MG63 (cell line): ENCODE data around the gene HOXA1. TPM values are rescaled to one million over a fixed set of nuclear protein-coding genes. Genes with fewer than 3 reads are reported as not detected.

Source experiments
- DNase-seq: peaks from one replicate; pipeline ENCODE4 v3.0.0-alpha.2; 2020
- H3K27me3 ChIP-seq: fragments of 250-450 bp; sonication (Bioruptor Pico); 2 replicates; pipeline ENCODE4 v1.5.1; 2020; ENCODE audit warnings: mild to moderate bottlenecking, moderate library complexity
- H3K36me3 ChIP-seq: fragments of 250-450 bp; sonication (Bioruptor Pico); 2 replicates; pipeline ENCODE4 v1.5.1; 2020; ENCODE audit warnings: mild to moderate bottlenecking, moderate library complexity
- H3K4me3 ChIP-seq: fragments of 250-450 bp; sonication (Bioruptor Pico); 2 replicates; pipeline ENCODE4 v1.5.1; 2020; ENCODE audit warnings: mild to moderate bottlenecking, moderate library complexity
- H3K9me3 ChIP-seq: fragments of 250-450 bp; sonication (Bioruptor Pico); 2 replicates; pipeline ENCODE4 v1.5.1; 2020; ENCODE audit warnings: mild to moderate bottlenecking, moderate library complexity
- total RNA-seq: library from RNA; depleted of rRNA; stranded (reverse); fragments of >200 nt; shearing (Covaris generic); gene quantifications from 2 replicates; pipeline ENCODE4 v1.2.3, GENCODE V29; 2014; ENCODE audit warnings: low replicate concordance

The HOXA1 gene
- total RNA-seq, 1 experiment from 2014 or later, result 1.1 TPM

DNA sequence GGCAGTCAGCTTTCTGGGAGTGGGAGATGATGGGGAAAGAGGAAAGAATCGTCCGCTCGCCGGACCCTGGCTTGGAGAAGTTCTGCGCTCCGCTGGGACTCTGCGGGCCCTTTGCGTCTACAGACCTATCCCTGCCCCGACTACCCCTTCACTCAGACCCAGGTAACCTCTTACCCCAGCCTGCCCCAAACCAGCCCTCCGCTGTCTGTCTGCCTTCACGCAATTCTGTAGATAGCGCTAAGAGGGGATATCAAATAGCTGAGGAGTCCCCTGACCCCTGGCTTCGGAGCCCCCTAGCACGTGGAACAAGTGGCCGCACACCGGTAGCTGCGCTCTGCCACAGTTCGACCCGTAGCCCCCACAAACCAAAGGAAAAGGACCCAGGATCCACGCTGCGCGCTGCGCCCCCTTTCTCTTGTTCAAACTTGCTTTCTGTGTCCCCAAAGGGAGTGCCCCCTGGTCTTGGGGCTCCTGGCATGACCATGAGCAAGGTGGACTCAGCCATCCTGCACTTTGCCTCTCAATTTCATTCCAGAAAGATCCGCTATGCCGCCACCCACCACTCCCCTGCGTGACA, 27.8 kb upstream of the HOXA1 start:
- no peaks in the 10 kb centered on the region for H3K9me3 ChIP-seq
- H3K4me3 ChIP-seq, result no peak overlapping the region
- DNase-seq, result no peak

DNA sequence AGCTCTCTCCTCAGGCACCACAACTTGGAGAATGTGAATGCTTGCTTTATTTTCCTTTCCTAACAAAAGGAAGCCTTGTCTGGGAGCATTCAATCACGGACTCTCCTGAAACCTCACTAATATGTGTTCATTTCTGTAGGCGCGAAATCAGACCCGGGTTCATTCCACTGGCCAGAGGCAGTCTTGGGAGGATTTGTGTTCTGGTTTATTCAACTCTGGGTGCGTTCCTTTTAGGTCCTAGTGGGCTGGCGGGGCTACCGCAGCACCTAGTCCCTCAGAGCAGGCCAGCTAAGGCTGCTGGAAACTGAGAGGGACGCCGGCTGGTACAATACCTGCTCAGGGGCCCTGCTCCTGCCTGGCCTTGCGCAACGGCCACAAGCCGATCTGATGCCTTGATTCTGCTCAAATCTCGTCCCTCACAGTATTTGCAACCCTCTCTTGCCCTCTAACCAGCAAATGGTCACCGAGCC, 27.2 kb upstream of the HOXA1 start:
- no peak overlapping the region for H3K4me3 ChIP-seq

More for the DNA sequence above, 27.8 kb upstream of the HOXA1 start:
- peaks cover 2% of the 10 kb centered on the region; the same call in 1 of the 2 replicates for H3K36me3 ChIP-seq
- H3K27me3 ChIP-seq, result no peaks in the 10 kb centered on the region

GRCh38 chr7:27122077-27122910, 26.5 kb upstream of the HOXA1 start:
- H3K36me3 ChIP-seq, result no peaks in the 10 kb centered on the region
- no peaks in the 10 kb centered on the region for H3K9me3 ChIP-seq
- no peak overlapping the region for H3K4me3 ChIP-seq
- DNase-seq, result no peak
- H3K27me3 ChIP-seq, result no peaks in the 10 kb centered on the region

More for the DNA sequence above, 27.2 kb upstream of the HOXA1 start:
- no peaks in the 10 kb centered on the region for H3K9me3 ChIP-seq
- no peak for DNase-seq
- H3K36me3 ChIP-seq, result no peaks in the 10 kb centered on the region
- H3K27me3 ChIP-seq, result no peaks in the 10 kb centered on the region

DNA sequence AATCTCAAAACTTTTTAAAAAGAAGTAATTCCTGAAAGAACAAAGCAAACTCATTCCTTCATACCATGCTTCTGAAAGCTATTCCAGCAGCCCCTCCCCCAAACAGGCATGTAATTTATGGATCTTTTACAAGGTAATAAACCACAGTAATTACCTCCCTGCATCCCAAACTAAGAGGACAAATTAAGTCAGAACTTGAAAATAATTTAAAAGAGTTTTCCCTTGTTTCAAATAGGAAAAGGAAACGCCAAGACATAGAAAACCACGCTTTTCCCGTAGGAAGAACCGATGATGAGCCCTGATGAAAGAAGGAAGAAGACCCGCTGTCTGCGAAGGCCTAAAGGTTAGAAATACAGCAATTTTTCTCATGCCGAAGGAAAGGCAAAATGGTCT, 25.9 kb upstream of the HOXA1 start:
- Histone ChIP-seq H3K4me3 (no peak overlapping the region), H3K9me3 (no peaks in the 10 kb centered on the region)
- no peak for DNase-seq

DNA sequence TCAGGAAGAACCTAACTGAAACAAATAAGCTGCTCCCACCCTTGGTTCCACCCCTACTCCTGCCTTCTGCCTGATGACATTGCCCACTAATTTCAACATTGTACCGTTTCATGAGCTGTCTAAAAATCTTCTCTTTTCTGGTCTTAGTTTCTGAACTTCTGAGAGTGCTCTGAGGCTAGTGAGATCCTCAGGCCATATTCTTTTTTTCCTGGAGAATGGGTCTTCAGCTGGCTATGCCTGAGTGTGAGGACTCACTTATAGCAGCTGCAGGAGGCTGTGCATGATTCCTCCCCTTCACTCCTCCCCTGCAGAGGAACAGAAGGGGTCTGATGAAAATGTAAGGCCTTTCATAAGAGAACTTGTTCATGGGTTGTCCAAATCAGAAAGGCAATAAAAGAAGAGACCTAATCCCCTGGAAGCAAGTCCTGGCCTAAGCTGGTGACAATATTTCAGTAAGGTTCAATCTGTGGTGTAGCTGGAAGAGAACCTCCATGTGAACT, 23.7 kb upstream of the HOXA1 start:
- no peaks in the 10 kb centered on the region for H3K9me3 ChIP-seq
- H3K4me3 ChIP-seq, result no peak overlapping the region
- no peaks in the 10 kb centered on the region for H3K27me3 ChIP-seq
- no peaks in the 10 kb centered on the region for H3K36me3 ChIP-seq
- no peak for DNase-seq

More for the DNA sequence above, 25.9 kb upstream of the HOXA1 start:
- H3K27me3 ChIP-seq, result no peaks in the 10 kb centered on the region
- no peaks in the 10 kb centered on the region for H3K36me3 ChIP-seq

DNA sequence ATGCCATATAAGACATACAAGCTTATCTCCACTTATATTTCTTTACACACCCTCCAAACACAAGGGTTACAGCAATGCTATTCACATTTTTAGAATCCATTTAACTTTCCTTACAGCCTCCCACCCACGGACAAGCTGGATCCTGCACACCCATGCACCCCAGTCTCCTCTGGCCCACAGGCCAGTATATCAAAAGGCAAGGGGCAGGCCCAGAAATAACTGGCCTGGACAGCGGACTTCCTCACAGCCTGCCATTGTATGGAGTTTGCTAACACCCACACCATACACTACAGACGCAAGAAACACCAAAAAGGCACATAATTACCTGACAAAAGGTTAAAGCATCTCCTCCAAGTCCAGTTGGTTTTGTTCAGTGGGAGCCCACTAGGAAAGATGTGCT, 22.8 kb upstream of the HOXA1 start:
- Histone ChIP-seq H3K4me3 (no peak overlapping the region), H3K36me3 (no peaks in the 10 kb centered on the region), H3K27me3 (no peaks in the 10 kb centered on the region), H3K9me3 (no peaks in the 10 kb centered on the region)
- DNase-seq, result no peak

DNA sequence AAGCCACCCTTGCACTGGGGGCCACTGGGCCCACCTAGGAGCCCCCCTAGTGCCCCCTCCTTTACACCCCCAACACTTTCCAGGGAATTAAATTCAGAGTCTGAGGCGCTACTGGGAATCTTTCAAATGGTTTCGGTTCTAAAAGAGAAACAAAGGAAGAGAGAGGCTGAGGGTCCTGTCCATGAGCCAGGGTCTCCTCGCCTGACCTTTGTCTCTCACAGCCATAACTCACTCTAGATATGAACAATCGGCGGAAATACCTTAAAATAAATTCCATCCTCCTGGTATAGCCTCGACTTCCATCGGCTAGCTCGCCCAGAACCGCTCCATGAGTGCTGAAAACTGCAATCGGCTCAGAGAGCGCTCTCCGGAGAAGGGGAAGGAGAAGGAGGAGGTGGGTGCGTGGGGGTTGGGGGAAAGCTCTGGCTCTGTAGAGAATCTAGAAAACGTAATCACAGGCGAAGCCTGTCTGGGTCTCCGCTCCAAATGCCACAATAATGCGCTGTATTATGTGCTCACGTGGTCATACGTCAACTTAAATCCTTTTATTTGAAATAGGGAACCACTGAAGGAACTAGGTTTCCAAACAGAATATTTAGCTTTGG, 22.2 kb upstream of the HOXA1 start:
- Histone ChIP-seq H3K27me3 (no peaks in the 10 kb centered on the region), H3K4me3 (no peak overlapping the region), H3K9me3 (no peaks in the 10 kb centered on the region), H3K36me3 (no peaks in the 10 kb centered on the region)
- no peak for DNase-seq

DNA sequence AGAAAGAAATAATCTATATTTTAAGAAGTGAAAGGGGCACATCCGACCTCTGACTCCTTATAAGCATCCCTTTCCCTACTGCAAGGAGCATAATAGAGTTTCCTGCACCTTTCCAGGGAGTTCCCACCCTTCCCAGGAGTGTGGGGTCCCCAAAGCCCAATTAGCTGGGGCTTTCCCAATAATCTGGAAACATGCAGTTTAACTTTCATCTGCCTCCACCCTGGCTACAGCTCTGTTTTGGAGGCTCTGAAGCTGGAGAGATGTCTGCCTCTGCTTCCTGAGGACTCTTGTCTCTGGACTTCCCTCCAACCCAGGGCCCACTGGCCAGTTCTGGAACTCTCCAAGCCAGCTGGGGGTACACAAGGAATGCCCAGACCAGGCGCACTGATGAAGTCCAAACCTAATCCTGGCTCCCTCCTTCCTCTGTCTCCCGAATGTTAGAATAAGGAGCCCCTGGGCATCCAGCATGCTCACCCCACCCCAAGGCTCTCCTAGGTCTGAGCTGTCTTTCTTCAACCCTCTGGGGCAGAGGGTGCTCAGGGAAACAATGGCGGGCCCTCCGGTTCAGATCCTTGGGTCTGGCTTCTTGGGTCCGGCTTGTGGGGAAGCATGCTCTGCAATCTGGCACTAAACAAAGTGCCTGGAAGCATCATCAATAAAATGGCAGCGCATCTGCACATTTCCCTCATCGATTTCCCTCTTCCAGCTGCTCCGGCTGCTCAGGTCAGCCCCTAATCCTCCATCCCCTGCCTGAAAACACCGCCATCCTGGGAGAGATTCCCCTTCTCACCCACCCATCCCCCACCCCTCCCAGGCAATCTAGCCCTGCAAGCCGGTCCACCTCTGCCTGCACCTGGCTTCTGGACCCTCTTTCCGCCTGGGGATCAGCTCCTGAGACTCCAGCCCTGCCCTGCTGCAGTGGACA, 21.4 kb upstream of the HOXA1 start:
- H3K9me3 ChIP-seq, result no peaks in the 10 kb centered on the region
- no peaks in the 10 kb centered on the region for H3K36me3 ChIP-seq
- H3K4me3 ChIP-seq, result no peak overlapping the region
- no peak for DNase-seq
- no peaks in the 10 kb centered on the region for H3K27me3 ChIP-seq

GRCh38 chr7:27116031-27116961, 20.5 kb upstream of the HOXA1 start:
- Histone ChIP-seq H3K27me3 (no peaks in the 10 kb centered on the region), H3K4me3 (no peak overlapping the region)
- no peak for DNase-seq

DNA sequence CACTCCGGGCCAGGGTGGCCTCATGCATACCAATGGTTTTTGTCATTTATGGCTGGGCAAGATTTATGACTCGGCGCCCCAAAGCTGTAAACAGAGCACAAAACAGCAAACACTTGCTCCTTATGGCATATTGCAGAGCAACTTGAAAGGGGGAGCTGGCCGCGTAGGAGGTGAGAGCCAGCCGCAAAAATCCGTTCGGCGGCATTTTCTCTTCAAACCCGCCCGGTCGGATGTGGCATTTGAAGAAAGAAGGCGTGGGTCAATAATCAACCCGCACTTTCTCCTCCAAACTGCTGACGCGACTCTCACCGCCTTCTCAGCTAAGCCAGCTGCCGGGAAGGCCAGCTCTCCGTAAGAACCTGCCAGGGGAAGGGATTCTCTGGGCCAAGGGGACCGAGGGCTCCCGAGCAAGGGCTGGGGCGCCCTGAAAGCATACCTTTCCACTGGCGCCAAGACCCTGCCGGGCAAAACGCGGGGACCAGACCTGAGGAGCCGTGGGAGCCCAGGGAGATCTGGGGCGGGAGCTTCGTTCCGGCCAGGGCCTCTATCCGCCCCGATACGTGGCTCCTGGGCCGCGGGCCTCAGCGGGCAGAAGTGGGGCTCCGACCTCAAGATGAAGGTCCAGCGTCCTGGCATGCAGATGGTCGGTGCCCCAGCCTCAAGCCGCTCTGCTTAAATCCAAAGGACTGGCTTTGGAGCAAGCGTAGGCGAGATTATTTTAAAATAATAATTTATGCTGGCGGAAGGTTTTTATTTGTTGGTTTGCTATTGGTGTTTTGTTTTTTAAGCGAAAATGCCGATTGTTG, 19.6 kb upstream of the HOXA1 start:
- Histone ChIP-seq H3K4me3 (no peak overlapping the region), H3K27me3 (no peaks in the 10 kb centered on the region), H3K9me3 (no peaks in the 10 kb centered on the region), H3K36me3 (no peaks in the 10 kb centered on the region)
- no peak for DNase-seq

More at GRCh38 chr7:27116031-27116961, 20.5 kb upstream of the HOXA1 start:
- no peaks in the 10 kb centered on the region for H3K9me3 ChIP-seq
- no peaks in the 10 kb centered on the region for H3K36me3 ChIP-seq

DNA sequence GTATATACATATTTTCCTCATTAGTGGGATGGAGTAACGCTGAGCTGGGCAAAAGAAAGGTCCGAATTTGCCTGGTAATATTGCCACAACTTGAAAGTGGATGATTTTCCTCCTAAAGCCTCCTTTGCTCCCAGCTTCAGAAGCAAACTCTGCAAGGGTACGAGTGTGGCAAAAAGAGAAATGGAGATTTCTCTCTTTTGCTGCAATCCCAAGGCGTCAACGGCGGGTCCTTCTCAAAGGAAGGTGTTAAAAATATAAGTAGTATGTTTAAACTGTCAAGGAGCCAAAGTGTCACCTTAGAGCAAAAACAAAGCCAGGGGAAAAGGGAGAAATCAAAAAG, 19.1 kb upstream of the HOXA1 start:
- Histone ChIP-seq H3K4me3 (no peak overlapping the region), H3K36me3 (no peaks in the 10 kb centered on the region), H3K9me3 (no peaks in the 10 kb centered on the region), H3K27me3 (no peaks in the 10 kb centered on the region)
- DNase-seq, result no peak

- no peak for DNase-seq
- Histone ChIP-seq H3K36me3 (no peaks in the 10 kb centered on the region), H3K27me3 (no peaks in the 10 kb centered on the region), H3K9me3 (no peaks in the 10 kb centered on the region), H3K4me3 (no peak overlapping the region)
Measured at GRCh38 chr7:27113991-27114769, 18.4 kb upstream of the HOXA1 start.

DNA sequence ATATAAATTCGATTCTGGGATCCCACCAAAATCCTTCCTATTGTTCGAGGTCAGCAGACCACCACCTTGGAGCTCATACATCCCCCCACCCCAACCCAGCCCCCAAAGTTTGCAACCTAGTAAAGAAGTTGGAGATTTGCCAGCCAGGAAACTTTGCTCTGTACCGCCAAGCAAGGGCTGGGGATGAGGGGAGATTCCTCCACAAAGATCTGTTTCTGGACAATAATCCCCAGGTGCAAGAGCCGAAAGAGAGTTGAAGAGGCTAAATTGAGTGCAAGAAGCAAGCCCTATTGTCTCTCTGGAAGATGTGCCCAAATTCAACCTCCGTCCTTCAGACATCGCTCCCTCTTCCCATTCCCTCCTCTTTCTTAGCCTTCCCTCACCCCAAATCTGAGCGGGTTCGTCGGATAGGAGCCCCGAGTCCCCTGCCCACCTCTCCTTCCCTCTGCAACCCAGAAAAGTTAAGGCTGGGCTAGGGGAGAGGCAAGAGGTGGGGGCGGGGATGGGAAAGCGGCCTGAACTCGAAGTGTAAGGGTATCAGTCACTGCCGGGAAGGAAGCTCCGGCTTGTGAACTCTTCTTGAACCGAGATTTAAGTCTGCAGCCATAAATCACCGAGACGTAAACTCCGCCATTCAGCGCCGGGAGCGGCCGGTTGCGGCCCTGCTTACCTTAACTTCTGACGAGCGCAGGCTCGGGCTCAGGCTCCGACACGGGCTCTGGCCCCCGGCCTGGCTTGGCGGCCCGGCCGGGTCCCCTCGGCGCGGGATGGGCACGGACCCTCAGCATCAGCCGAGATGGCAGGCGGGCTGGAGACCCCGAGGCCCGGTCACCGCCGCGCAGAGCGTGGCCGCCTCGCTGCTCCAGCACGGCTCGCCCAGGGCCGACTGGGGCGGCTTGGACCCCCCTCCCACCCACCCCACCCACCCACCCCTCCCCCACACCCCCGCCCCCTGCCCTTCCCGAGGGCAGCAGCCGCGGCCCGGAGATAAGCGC, 17.5 kb upstream of the HOXA1 start:
- Histone ChIP-seq H3K27me3 (no peaks in the 10 kb centered on the region), H3K9me3 (no peaks in the 10 kb centered on the region), H3K36me3 (no peaks in the 10 kb centered on the region), H3K4me3 (no peak overlapping the region)
- DNase-seq, result no peak
